Heart left ventricle (tissue), 16 donors: Measurements from ENCODE around the gene KLF2. TPM values are rescaled to one million over a fixed set of nuclear protein-coding genes. Genes with fewer than 3 reads are reported as not detected.

Experiments
- ATAC-seq, 4 donors: fragments of 200-7000 bp; cut with Tn5 transposase; one replicate each; pipeline ENCODE4 v1.9.1; 2020 to 2022; ENCODE audit warnings: moderate library complexity in 4 of 4, mild to moderate bottlenecking in 3 of 4, moderate number of reproducible peaks in 1 of 4
- DNase-seq, 5 donors: peaks; one replicate each; pipeline ENCODE4 v3.0.0-alpha.2; 2020
- H3K27ac ChIP-seq, 12 donors: fragments of 200-600 bp; sonication (generic) in 4 of 12; one replicate each; pipeline versions ENCODE4 v1.5.0 to v1.8.0; 2016 to 2022; ENCODE audit warnings: mild to moderate bottlenecking in 2 of 12
- H3K27me3 ChIP-seq, 9 donors: fragments of 200-600 bp; sonication (generic) in 2 of 9; one replicate each; pipeline versions ENCODE4 v1.5.1 to v1.8.0; 2016 to 2022; ENCODE audit warnings: mild to moderate bottlenecking in 3 of 9
- H3K36me3 ChIP-seq, 9 donors: fragments of 200-600 bp; sonication (generic) in 2 of 9; one replicate each; pipeline versions ENCODE4 v1.5.0 to v1.8.0; 2018 to 2022; ENCODE audit warnings: mild to moderate bottlenecking in 2 of 9
- H3K4me1 ChIP-seq, 12 donors: fragments of 200-600 bp; sonication (generic) in 4 of 12; one replicate each; pipeline versions ENCODE4 v1.5.0 to v1.8.0; 2016 to 2022; ENCODE audit warnings: mild to moderate bottlenecking in 3 of 12
- H3K4me3 ChIP-seq, 12 donors: fragments of 200-600 bp; sonication (generic) in 4 of 12; one replicate each; pipeline versions ENCODE4 v1.5.0 to v1.8.0; 2017 to 2022; ENCODE audit warnings: mild to moderate bottlenecking in 9 of 12, moderate library complexity in 4 of 12
- H3K9me3 ChIP-seq, 12 donors: fragments of 200-600 bp; sonication (generic) in 4 of 12; one replicate each; pipeline versions ENCODE4 v1.5.0 to v1.8.0; 2016 to 2022; ENCODE audit warnings: mild to moderate bottlenecking in 1 of 12
- POLR2A ChIP-seq, 2 donors: fragments of 450-650 bp; IDR thresholded peaks; one replicate each; pipeline ENCODE4 v1.6.1; 2017; ENCODE audit warnings: antibody characterized with exemption in 2 of 2, mild to moderate bottlenecking in 2 of 2, moderate library complexity in 2 of 2
- WGBS, 4 donors: extraction: QIAGEN DNeasy Blood & Tissue Kit in 2 of 4; methylation state at CpG; one replicate each; pipeline versions ENCODE4 v1.1.5 to v1.1.7; 2013 to 2018; 5-methylcytosine and 5-hydroxymethylcytosine counted together
- intact Hi-C, 10 donors: fragments of 100-400 bp; cut with DNase I; formaldehyde crosslinking; loops; one replicate each; pipeline versions ENCODE4 v1.11.1 to v1.14.2; 2022
- polyA plus RNA-seq, 2 donors: library from polyadenylated mRNA; stranded (reverse); fragments of 200-250 nt; gene quantifications; one replicate each; pipeline ENCODE4 v1.2.3, GENCODE V29; 2013
- total RNA-seq, 9 donors: library from RNA; depleted of rRNA in 2 of 9; stranded (reverse); fragments of >200 nt in 2 of 9; fragmentation: NEBNext Ultra II Directional in 3 of 9; extraction: Animal tissue kit (Norgen Biotek cat#: 25700) in 3 of 9; gene quantifications; one replicate each; pipeline versions ENCODE4 v1.1.0 to v1.2.4, GENCODE V29; 2016 to 2023
- TF ChIP-seq, protein P1 (sequence below), 12 donors: fragments of 200-600 bp; sonication (generic) in 4 of 12; IDR thresholded peaks; one replicate each; pipeline versions ENCODE4 v1.5.0 to v1.8.0; 2018 to 2022; ENCODE audit warnings: antibody characterized with exemption in 12 of 12, mild to moderate bottlenecking in 5 of 12
- donor health status: ischemic (EF 13 %, LVEDD 7.1; RV severe dilation, severe dysfunction).
- donor health status: healthy with polysubstance abuse.
- donor health status: DM: no; HTN: yes; CAD: no.
- donor health status: DM: no; HTN: no; CAD: no.
- donor health status: ischemic (EF 25% LVEDD 6.9; RV normal size, moderate dysfunction).
- donor health status: ischemic (EF 25% LVEDD 5.7; RV mildly dilated, moderate dysfunction).
- donor health status: healthy.
- donor health status: DM: yes; HTN: yes; CAD: no.
- donor health status: ischemic (EF 35%, LVEDD 5.7; RV mildly dilated, moderate dysfunction).
- donor health status: nonischemic (EF 11% LVEDD 7.7; RV severe dilation, severe dysfunction).
- donor health status: DM: yes; HTN: yes; CAD: no.
- donor health status: PGD.
- donor health status: ischemic (EF 29% LVEDD 5.4; RV normal size, mild dysfunction).
- donor health status: nonischemic (EF 23%, LVEDD 6.1; RV moderate dilation, normal function).

The KLF2 gene
- total and polyA plus RNA-seq, 11 donors: 14.4 to 87.2 (median 37.8) TPM

DNA sequence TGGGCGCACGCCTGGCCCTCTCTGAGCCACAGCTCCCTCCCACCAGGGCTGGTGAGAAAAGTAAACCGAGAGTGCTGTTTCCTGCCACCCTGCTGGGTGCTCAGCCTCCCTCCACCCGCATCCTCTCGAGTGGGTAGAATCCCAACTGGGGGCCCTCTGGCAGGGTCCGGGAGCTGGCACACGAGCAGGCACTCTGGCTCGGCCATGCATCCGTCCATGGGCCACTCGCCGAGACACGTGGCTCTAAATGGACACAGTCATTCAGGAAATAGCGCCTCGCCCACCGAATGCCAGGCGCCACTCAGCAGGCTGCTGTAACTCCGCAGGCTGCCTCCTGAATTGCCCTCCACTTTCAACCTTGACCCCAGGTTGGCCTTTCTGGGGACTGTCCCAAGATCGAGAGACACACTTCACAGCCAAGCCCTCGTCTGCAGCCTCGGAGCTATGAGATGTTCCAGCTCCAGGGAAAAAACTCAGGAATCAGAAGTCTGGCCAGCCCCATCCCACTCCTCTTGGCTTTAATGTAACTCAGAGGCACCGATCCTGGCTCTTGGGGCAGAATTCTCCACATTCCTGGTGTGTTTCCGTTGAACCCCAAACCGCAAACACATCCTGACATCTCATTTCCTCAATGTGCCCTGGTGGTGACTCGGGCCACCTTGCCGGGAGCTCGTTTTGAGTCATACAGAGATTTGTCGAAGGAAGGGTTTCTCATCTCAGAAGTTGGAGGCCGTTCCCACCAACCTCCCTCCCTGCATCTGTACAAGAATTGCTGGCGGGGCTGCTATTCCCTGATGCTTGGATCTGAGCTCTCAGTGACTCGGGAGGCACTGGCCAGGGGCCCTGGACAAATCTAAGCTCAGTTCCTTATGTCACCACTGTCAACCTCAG is 14.1 kb downstream of the KLF2 start:
- Histone ChIP-seq H3K4me3 (no peak overlapping the region), H3K27ac (peak overlapping the region; percentile 16 to 97 (median 60)), H3K9me3 (no peaks in the 10 kb centered on the region), H3K27me3 (no peaks in the 10 kb centered on the region), H3K4me1 (peaks cover 10 to 74% (median 39%) of the 10 kb centered on the region in 12 donors), H3K36me3 (no peaks in the 10 kb centered on the region)
- peak in 3 of 4 donors; percentile 4 to 28 (median 11) for ATAC-seq
- TF ChIP-seq, protein P1, sequence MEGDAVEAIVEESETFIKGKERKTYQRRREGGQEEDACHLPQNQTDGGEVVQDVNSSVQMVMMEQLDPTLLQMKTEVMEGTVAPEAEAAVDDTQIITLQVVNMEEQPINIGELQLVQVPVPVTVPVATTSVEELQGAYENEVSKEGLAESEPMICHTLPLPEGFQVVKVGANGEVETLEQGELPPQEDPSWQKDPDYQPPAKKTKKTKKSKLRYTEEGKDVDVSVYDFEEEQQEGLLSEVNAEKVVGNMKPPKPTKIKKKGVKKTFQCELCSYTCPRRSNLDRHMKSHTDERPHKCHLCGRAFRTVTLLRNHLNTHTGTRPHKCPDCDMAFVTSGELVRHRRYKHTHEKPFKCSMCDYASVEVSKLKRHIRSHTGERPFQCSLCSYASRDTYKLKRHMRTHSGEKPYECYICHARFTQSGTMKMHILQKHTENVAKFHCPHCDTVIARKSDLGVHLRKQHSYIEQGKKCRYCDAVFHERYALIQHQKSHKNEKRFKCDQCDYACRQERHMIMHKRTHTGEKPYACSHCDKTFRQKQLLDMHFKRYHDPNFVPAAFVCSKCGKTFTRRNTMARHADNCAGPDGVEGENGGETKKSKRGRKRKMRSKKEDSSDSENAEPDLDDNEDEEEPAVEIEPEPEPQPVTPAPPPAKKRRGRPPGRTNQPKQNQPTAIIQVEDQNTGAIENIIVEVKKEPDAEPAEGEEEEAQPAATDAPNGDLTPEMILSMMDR (IDR thresholded peaks at IDR 0.05): no peak
- no peak for TF ChIP-seq POLR2A (IDR thresholded peaks at IDR 0.05)
- intact Hi-C loops: no loop called here
- 25 to 32% (median 29%) methylated on average over 13 to 30 of the region's 30 CpGs for WGBS, 4 donors
- DNase-seq: peak in 3 of 5 donors; percentile 45 to 49 (median 46)

DNA sequence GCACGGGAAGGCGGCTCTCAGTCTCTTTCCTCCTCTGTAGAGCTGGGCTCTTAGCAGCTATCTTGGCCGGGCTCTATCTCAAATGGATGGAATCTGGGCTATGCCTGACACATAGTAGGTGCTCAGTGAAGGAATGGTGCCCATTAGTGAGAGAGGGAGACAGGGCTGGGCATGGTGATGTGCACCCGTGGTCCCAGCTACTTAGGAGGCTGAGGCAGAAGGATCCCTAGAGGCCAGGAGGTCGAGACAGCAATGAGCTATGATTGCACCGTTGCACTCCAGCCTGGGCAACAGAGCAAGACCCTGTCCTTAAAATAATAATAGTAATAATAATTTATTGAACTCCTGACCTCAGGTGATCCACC is 14.7 kb downstream of the KLF2 start:
- TF ChIP-seq, protein P1 (IDR thresholded peaks at IDR 0.05): no peak
- TF ChIP-seq POLR2A (IDR thresholded peaks at IDR 0.05): no peak
- Histone ChIP-seq H3K36me3 (no peaks in the 10 kb centered on the region), H3K4me1 (peaks cover 10 to 70% (median 39%) of the 10 kb centered on the region in 12 donors), H3K4me3 (no peak overlapping the region), H3K9me3 (no peaks in the 10 kb centered on the region), H3K27ac (peak overlapping the region; percentile 16 to 97 (median 60)), H3K27me3 (no peaks in the 10 kb centered on the region)
- DNase-seq (no peak), ATAC-seq (no peak)
- intact Hi-C loops: no loop called here
- WGBS, 4 donors: 68 to 72% (median 69%) methylated on average over 6 of the region's 6 CpGs

DNA sequence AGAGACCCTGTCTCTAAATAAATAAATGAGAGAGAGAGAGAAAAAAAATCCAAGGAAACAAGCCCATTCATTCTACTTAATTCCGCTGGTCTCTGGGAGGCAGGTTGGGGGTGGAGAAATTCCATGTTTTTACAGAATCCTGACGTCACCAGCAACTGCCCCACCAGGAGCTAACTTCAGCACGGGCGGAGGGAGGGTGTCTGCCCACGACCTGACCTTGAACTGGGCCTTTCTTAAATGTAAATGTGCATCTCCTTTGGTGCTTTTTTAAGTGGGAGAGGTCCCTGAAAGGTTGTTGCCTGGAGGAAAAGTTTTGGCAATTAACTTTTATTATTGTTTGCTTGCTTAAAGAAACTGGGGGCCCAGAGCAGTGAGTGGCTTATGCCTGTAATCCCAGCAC is 15.5 kb downstream of the KLF2 start:
- H3K4me3 ChIP-seq: no peak overlapping the region
- H3K27me3 ChIP-seq: no peaks in the 10 kb centered on the region
- intact Hi-C loops: no loop called here
- WGBS, 4 donors: 57 to 66% (median 63%) methylated on average over 5 of the region's 5 CpGs
- peaks cover 10 to 66% (median 39%) of the 10 kb centered on the region in 12 donors for H3K4me1 ChIP-seq
- no peaks in the 10 kb centered on the region for H3K36me3 ChIP-seq
- ATAC-seq (no peak), DNase-seq (no peak)
- peak overlapping the region in 10 of 12 donors; percentile 8 to 97 (median 58) for H3K27ac ChIP-seq
- TF ChIP-seq, protein P1 (IDR thresholded peaks at IDR 0.05): no peak
- TF ChIP-seq POLR2A (IDR thresholded peaks at IDR 0.05): no peak
- no peaks in the 10 kb centered on the region for H3K9me3 ChIP-seq

DNA sequence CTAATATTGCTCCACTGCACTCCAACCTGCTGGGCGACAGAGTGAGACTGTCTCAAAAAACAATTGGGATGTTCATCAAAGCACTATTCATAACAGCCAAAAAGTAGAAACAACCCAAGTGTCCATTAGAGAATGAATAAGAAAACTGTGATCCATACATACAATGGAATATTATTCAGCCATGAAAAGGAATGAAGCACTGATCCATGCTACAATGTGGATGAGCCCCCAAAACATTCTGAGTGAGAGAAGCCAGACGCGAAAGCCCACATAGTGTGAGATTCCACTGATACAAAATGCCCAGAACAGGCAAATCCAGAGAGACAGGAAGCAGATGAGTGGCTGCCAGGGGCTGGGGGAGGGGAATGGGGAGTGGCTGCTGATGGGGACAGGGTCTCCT is 16.0 kb downstream of the KLF2 start:
- TF ChIP-seq, protein P1 (IDR thresholded peaks at IDR 0.05): no peak
- TF ChIP-seq POLR2A (IDR thresholded peaks at IDR 0.05): no peak
- Histone ChIP-seq H3K36me3 (no peaks in the 10 kb centered on the region), H3K27me3 (no peaks in the 10 kb centered on the region), H3K4me3 (no peak overlapping the region), H3K4me1 (peaks cover 10 to 67% (median 42%) of the 10 kb centered on the region in 12 donors), H3K9me3 (no peaks in the 10 kb centered on the region), H3K27ac (peak overlapping the region in 10 of 12 donors; percentile 44 to 97 (median 88))
- ATAC-seq: no peak
- intact Hi-C loops: no loop called here
- no peak for DNase-seq
- WGBS, 4 donors: 92 to 98% (median 94%) methylated on average over 3 of the region's 3 CpGs
